ENCODE data around the gene LAMB1. TPM values are rescaled to one million over a fixed set of nuclear protein-coding genes. Genes with fewer than 3 reads are reported as not detected.

Gene LAMB1
- total and polyA plus RNA-seq, 3 donors from 2014 or later, result 42.0 to 65.2 (median 43.1) TPM

GRCh38 chr7:108030516-108030915, 27.6 kb upstream of the LAMB1 start:
- TF ChIP-seq POLR2A (IDR thresholded peaks at IDR 0.05) (no peak), CTCF (IDR thresholded peaks at IDR 0.05) (no peak)
- 94% methylated on average over 3 of the region's 3 CpGs for WGBS, 2 donors
- intact Hi-C loops (cut with DNase I; ENCODE audit: low total_unique reads), result no loop called here
- Histone ChIP-seq H3K36me3 (ENCODE audit: low read depth, missing control alignments) (no peaks in the 10 kb centered on the region), H3K9me3 (no peaks in the 10 kb centered on the region), H3K27ac (no peak overlapping the region), H3K4me3 (no peak overlapping the region), H3K4me1 (no peaks in the 10 kb centered on the region), H3K27me3 (no peaks in the 10 kb centered on the region)
- DNase-seq, result no peak

- no peak for TF ChIP-seq POLR2A (IDR thresholded peaks at IDR 0.05)
- no peak for TF ChIP-seq CTCF (IDR thresholded peaks at IDR 0.05)
- H3K4me3 ChIP-seq, result no peak overlapping the region
- WGBS, 2 donors, result 84 to 90% methylated on average over 3 of the region's 3 CpGs
- no peak for DNase-seq
- no peaks in the 10 kb centered on the region for H3K27me3 ChIP-seq
- H3K27ac ChIP-seq, result no peak overlapping the region
- H3K36me3 ChIP-seq (ENCODE audit: low read depth, missing control alignments), result no peaks in the 10 kb centered on the region
- no peaks in the 10 kb centered on the region for H3K4me1 ChIP-seq
- no peaks in the 10 kb centered on the region for H3K9me3 ChIP-seq
- intact Hi-C loops (cut with DNase I; ENCODE audit: low total_unique reads), result no loop called here
Measured at GRCh38 chr7:108029034-108029433, 26.1 kb upstream of the LAMB1 start.

- 91 to 96% methylated on average over 2 of the region's 2 CpGs for WGBS, 2 donors
- no peak for TF ChIP-seq POLR2A (IDR thresholded peaks at IDR 0.05)
- no peak for TF ChIP-seq CTCF (IDR thresholded peaks at IDR 0.05)
Measured at GRCh38 chr7:108028111-108028510, 25.1 kb upstream of the LAMB1 start.

GRCh38 chr7:108027239-108027638, 24.3 kb upstream of the LAMB1 start:
- Histone ChIP-seq H3K9me3 (no peaks in the 10 kb centered on the region), H3K4me3 (no peak overlapping the region), H3K27me3 (no peaks in the 10 kb centered on the region), H3K27ac (no peak overlapping the region), H3K4me1 (no peaks in the 10 kb centered on the region), H3K36me3 (ENCODE audit: low read depth, missing control alignments) (no peaks in the 10 kb centered on the region)
- 38 to 54% methylated on average over 1 of the region's 1 CpG for WGBS, 2 donors
- intact Hi-C loops (cut with DNase I; ENCODE audit: low total_unique reads), result no loop called here
- DNase-seq, result no peak
- TF ChIP-seq POLR2A (IDR thresholded peaks at IDR 0.05) (no peak), CTCF (IDR thresholded peaks at IDR 0.05) (no peak)

More at GRCh38 chr7:108028111-108028510, 25.1 kb upstream of the LAMB1 start:
- intact Hi-C loops (cut with DNase I; ENCODE audit: low total_unique reads), result no loop called here
- no peaks in the 10 kb centered on the region for H3K9me3 ChIP-seq
- no peak for DNase-seq
- H3K4me1 ChIP-seq, result no peaks in the 10 kb centered on the region
- H3K36me3 ChIP-seq (ENCODE audit: low read depth, missing control alignments), result no peaks in the 10 kb centered on the region
- H3K27me3 ChIP-seq, result no peaks in the 10 kb centered on the region
- no peak overlapping the region for H3K4me3 ChIP-seq
- H3K27ac ChIP-seq, result no peak overlapping the region

GRCh38 chr7:108026647-108027046, 23.7 kb upstream of the LAMB1 start:
- Histone ChIP-seq H3K36me3 (ENCODE audit: low read depth, missing control alignments) (no peaks in the 10 kb centered on the region), H3K4me3 (no peak overlapping the region), H3K9me3 (no peaks in the 10 kb centered on the region), H3K27me3 (no peaks in the 10 kb centered on the region), H3K4me1 (no peaks in the 10 kb centered on the region), H3K27ac (no peak overlapping the region)
- WGBS, 2 donors, result 95 to 99% methylated on average over 3 of the region's 3 CpGs
- intact Hi-C loops (cut with DNase I; ENCODE audit: low total_unique reads), result no loop called here
- TF ChIP-seq POLR2A (IDR thresholded peaks at IDR 0.05), result no peak
- no peak for TF ChIP-seq CTCF (IDR thresholded peaks at IDR 0.05)
- no peak for DNase-seq
